ENCODE measurements around the gene SLC25A38. TPM values are rescaled to one million over a fixed set of nuclear protein-coding genes. Genes with fewer than 3 reads are reported as not detected.

SLC25A38 gene
- polyA plus RNA-seq, 1 donor from 2014 or later: 32.5 TPM

GRCh38 chr3:39396690-39397089 is 13.5 kb downstream of the SLC25A38 start:
- no peak overlapping the region for H3K27ac ChIP-seq (ENCODE audit: low read length)
- H3K9me3 ChIP-seq (ENCODE audit: low read length): no peaks in the 10 kb centered on the region
- H3K4me3 ChIP-seq (ENCODE audit: low read length): no peak overlapping the region
- no peaks in the 10 kb centered on the region for H3K9me2 ChIP-seq (ENCODE audit: insufficient read depth, low read length)
- H3K79me2 ChIP-seq (replicated peaks; ENCODE audit: insufficient read depth, low read length): no peaks in the 10 kb centered on the region
- no peaks in the 10 kb centered on the region for H4K20me1 ChIP-seq (ENCODE audit: insufficient read depth)
- no peaks in the 10 kb centered on the region for H3F3A ChIP-seq (ENCODE audit: insufficient read depth, low read length, poor library complexity, severe bottlenecking)
- no peak for TF ChIP-seq EP300 (conservative IDR thresholded peaks at IDR 0.05; ENCODE audit: poor library complexity, severe bottlenecking)
- no peak for TF ChIP-seq RAD21 (conservative IDR thresholded peaks at IDR 0.05)
- TF ChIP-seq, protein P1, sequence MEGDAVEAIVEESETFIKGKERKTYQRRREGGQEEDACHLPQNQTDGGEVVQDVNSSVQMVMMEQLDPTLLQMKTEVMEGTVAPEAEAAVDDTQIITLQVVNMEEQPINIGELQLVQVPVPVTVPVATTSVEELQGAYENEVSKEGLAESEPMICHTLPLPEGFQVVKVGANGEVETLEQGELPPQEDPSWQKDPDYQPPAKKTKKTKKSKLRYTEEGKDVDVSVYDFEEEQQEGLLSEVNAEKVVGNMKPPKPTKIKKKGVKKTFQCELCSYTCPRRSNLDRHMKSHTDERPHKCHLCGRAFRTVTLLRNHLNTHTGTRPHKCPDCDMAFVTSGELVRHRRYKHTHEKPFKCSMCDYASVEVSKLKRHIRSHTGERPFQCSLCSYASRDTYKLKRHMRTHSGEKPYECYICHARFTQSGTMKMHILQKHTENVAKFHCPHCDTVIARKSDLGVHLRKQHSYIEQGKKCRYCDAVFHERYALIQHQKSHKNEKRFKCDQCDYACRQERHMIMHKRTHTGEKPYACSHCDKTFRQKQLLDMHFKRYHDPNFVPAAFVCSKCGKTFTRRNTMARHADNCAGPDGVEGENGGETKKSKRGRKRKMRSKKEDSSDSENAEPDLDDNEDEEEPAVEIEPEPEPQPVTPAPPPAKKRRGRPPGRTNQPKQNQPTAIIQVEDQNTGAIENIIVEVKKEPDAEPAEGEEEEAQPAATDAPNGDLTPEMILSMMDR (IDR thresholded peaks at IDR 0.05; ENCODE audit: poor library complexity, severe bottlenecking): no peak
- TF ChIP-seq REST (IDR thresholded peaks at IDR 0.05; ENCODE audit: borderline replicate concordance): no peak
- TF ChIP-seq TAF1 (IDR thresholded peaks at IDR 0.05; ENCODE audit: low read depth): no peak
- no peak for TF ChIP-seq MXI1 (conservative IDR thresholded peaks at IDR 0.05; ENCODE audit: poor library complexity, severe bottlenecking)
- TF ChIP-seq EZH2 (IDR thresholded peaks at IDR 0.05; ENCODE audit: borderline replicate concordance, insufficient read depth, low read length, poor library complexity, severe bottlenecking): no peak
- H3K36me3 ChIP-seq (ENCODE audit: insufficient read depth, low read length): no peaks in the 10 kb centered on the region
- H3K27me3 ChIP-seq (ENCODE audit: insufficient read depth, low read depth, low read length): no peaks in the 10 kb centered on the region
- H2AFZ ChIP-seq (ENCODE audit: low read depth, low read length): no peak overlapping the region
- H3K9ac ChIP-seq (ENCODE audit: low read length): no peak overlapping the region
- no peak overlapping the region for H3K4me2 ChIP-seq (ENCODE audit: low read length)

DNA sequence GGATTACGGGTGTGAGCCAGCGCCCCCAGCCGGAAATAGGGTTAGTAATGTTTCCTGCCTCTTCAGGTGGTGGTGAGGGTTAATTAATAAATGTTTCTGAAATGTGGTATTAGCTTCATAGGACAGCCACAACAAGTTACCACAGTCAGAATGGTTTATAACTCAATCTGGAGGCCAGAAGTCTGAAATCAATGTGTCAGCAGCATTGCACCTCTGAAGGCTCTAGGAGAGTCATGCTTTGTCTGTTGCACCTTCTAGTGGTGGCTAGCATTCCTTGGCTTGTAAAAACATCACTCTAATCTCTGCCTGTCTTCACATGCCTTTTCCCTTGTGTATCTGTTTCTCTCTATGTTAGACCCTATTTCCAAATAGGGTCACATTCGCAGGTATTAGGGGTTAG is 15.5 kb downstream of the SLC25A38 start:
- Histone ChIP-seq H4K20me1 (ENCODE audit: insufficient read depth) (no peaks in the 10 kb centered on the region), H3F3A (ENCODE audit: insufficient read depth, low read length, poor library complexity, severe bottlenecking) (no peaks in the 10 kb centered on the region), H3K36me3 (ENCODE audit: insufficient read depth, low read length) (no peaks in the 10 kb centered on the region), H3K9me2 (ENCODE audit: insufficient read depth, low read length) (no peaks in the 10 kb centered on the region), H3K9me3 (ENCODE audit: low read length) (no peaks in the 10 kb centered on the region), H3K4me3 (ENCODE audit: low read length) (no peak overlapping the region), H3K9ac (ENCODE audit: low read length) (no peak overlapping the region), H2AFZ (ENCODE audit: low read depth, low read length) (no peak overlapping the region), H3K27ac (ENCODE audit: low read length) (no peak overlapping the region), H3K27me3 (ENCODE audit: insufficient read depth, low read depth, low read length) (no peaks in the 10 kb centered on the region), H3K4me2 (ENCODE audit: low read length) (no peak overlapping the region), H3K79me2 (replicated peaks; ENCODE audit: insufficient read depth, low read length) (no peaks in the 10 kb centered on the region)
- TF ChIP-seq EP300 (conservative IDR thresholded peaks at IDR 0.05; ENCODE audit: poor library complexity, severe bottlenecking): no peak
- no peak for TF ChIP-seq RAD21 (conservative IDR thresholded peaks at IDR 0.05)
- no peak for TF ChIP-seq POLR2AphosphoS5 (IDR thresholded peaks at IDR 0.05)
- TF ChIP-seq SMC3 (conservative IDR thresholded peaks at IDR 0.05; ENCODE audit: poor library complexity): no peak
- no peak for TF ChIP-seq REST (IDR thresholded peaks at IDR 0.05; ENCODE audit: borderline replicate concordance)
- no peak for TF ChIP-seq MXI1 (conservative IDR thresholded peaks at IDR 0.05; ENCODE audit: poor library complexity, severe bottlenecking)
- TF ChIP-seq, protein P1 (IDR thresholded peaks at IDR 0.05; ENCODE audit: poor library complexity, severe bottlenecking): no peak
- no peak for TF ChIP-seq EZH2 (IDR thresholded peaks at IDR 0.05; ENCODE audit: borderline replicate concordance, insufficient read depth, low read length, poor library complexity, severe bottlenecking)
- TF ChIP-seq TAF1 (IDR thresholded peaks at IDR 0.05; ENCODE audit: low read depth): no peak

Measured in neural cell (in vitro differentiated cells).